Ascending aorta (tissue), 2 donors: ENCODE data around the gene ARHGAP18. TPM values are rescaled to one million over a fixed set of nuclear protein-coding genes. Genes with fewer than 3 reads are reported as not detected.

Experiments
- DNase-seq, 2 donors: peaks; one replicate each; pipeline ENCODE4 v3.0.0-alpha.2; 2019; ENCODE audit warnings: low spot score in 2 of 2
- H3K27ac ChIP-seq, 2 donors: fragments of 200-600 bp; sonication (generic); one replicate each; pipeline ENCODE4 v1.5.1; 2016 to 2017; ENCODE audit warnings: mild to moderate bottlenecking in 1 of 2
- H3K27me3 ChIP-seq: fragments of 200-600 bp; sonication (generic); one replicate; pipeline ENCODE4 v1.5.1; 2017
- H3K36me3 ChIP-seq, 2 donors: fragments of 200-600 bp; sonication (generic); one replicate each; pipeline ENCODE4 v1.5.1; 2016
- H3K4me1 ChIP-seq, 2 donors: fragments of 200-600 bp; sonication (generic); one replicate each; pipeline ENCODE4 v1.5.1; 2016 to 2017; ENCODE audit warnings: mild to moderate bottlenecking in 1 of 2
- H3K4me3 ChIP-seq, 2 donors: fragments of 200-600 bp; sonication (generic); one replicate each; pipeline ENCODE4 v1.5.1; 2016 to 2017; ENCODE audit warnings: mild to moderate bottlenecking in 1 of 2
- H3K9me3 ChIP-seq, 2 donors: fragments of 200-600 bp; sonication (generic); one replicate each; pipeline ENCODE4 v1.5.1; 2016
- intact Hi-C: fragments of 100-400 bp; cut with DNase I; formaldehyde crosslinking; loops from one replicate; pipeline ENCODE4 v1.15.1; 2023
- total RNA-seq: library from RNA; depleted of rRNA; stranded (reverse); fragments of >200 nt; gene quantifications from one replicate; pipeline ENCODE4 v1.1.0, GENCODE V29; 2016
- TF ChIP-seq, protein P1 (sequence below), 3 experiments: fragments of 200-600 bp in 2 of 3; fragments of 450-650 bp in 1 of 3; sonication (generic) in 2 of 3; IDR thresholded peaks; one replicate each; pipeline ENCODE4 v1.5.1; 2016 to 2019; ENCODE audit warnings: antibody characterized with exemption in 3 of 3, mild to moderate bottlenecking in 1 of 3, moderate library complexity in 1 of 3

The ARHGAP18 gene
- total RNA-seq, 1 donor from 2014 or later: 10.7 TPM

DNA sequence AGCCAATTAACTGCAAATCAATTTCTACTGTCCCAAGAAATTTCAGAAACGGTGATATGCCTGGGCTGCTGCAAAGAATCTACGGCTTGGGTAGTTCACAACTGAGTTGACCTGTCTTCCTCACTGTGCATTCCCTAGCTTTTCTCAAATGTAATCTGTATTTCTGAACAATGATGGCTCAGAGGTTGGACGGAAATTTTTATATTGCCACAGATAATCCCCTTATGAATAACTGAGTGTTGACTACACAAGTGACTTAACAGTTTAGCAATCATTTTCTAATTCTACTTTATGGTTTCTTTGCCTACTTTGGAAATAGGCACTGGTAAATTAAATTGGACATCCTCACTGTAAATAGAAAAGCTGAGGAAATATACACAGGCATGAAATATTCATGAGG lies 94.5 kb downstream of the ARHGAP18 start:
- intact Hi-C loops: no loop called here
- DNase-seq: no peak
- H3K9me3 ChIP-seq: no peaks in the 10 kb centered on the region
- H3K36me3 ChIP-seq: no peaks in the 10 kb centered on the region
- H3K4me3 ChIP-seq: no peak overlapping the region
- no peak overlapping the region for H3K27ac ChIP-seq
- H3K4me1 ChIP-seq: no peaks in the 10 kb centered on the region
- TF ChIP-seq, protein P1, sequence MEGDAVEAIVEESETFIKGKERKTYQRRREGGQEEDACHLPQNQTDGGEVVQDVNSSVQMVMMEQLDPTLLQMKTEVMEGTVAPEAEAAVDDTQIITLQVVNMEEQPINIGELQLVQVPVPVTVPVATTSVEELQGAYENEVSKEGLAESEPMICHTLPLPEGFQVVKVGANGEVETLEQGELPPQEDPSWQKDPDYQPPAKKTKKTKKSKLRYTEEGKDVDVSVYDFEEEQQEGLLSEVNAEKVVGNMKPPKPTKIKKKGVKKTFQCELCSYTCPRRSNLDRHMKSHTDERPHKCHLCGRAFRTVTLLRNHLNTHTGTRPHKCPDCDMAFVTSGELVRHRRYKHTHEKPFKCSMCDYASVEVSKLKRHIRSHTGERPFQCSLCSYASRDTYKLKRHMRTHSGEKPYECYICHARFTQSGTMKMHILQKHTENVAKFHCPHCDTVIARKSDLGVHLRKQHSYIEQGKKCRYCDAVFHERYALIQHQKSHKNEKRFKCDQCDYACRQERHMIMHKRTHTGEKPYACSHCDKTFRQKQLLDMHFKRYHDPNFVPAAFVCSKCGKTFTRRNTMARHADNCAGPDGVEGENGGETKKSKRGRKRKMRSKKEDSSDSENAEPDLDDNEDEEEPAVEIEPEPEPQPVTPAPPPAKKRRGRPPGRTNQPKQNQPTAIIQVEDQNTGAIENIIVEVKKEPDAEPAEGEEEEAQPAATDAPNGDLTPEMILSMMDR (IDR thresholded peaks at IDR 0.05): no peak
- no peaks in the 10 kb centered on the region for H3K27me3 ChIP-seq

DNA sequence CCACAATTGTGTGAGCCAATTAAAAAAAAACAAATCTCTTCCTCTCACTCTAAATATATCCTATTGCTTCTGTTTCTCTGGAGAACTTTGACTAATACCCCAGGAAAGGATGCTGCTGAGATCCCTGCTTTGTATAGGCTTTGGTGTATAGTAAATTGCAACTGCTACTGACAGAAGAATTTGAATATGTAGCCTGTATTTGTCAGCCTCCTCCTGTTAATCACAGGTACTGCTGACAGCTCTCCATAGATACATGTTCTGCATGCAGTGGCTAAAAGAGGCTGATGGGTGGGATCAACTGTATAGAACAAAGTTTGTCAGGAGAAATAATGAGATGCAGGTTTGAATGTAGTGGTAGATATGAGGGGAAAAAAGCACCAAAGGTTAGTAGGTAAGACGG lies 95.0 kb downstream of the ARHGAP18 start:
- Histone ChIP-seq H3K27ac (no peak overlapping the region), H3K4me3 (no peak overlapping the region), H3K4me1 (no peaks in the 10 kb centered on the region), H3K9me3 (no peaks in the 10 kb centered on the region), H3K27me3 (no peaks in the 10 kb centered on the region), H3K36me3 (no peaks in the 10 kb centered on the region)
- TF ChIP-seq, protein P1 (IDR thresholded peaks at IDR 0.05): no peak
- DNase-seq: no peak
- intact Hi-C loops: no loop called here

DNA sequence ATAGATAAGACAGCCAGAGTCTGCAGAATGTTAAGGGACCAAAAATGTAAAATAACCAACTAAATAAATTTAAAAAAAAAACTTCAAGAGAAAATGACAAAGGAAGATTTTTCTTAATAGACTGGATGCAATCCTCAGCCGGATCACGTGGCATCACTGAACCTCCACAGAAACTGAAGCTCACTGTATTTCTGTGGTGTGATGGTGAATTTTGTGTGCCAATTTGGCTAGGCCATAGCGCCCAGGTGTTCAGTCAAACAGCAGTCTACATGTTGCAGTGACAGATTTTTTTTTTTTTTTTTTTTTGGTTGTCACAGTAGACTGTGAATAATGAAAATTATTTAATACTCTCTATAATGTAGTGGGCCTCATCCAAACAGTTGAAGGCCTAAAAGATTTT lies 95.5 kb downstream of the ARHGAP18 start:
- no peak overlapping the region for H3K27ac ChIP-seq
- intact Hi-C loops: no loop called here
- no peaks in the 10 kb centered on the region for H3K27me3 ChIP-seq
- no peaks in the 10 kb centered on the region for H3K9me3 ChIP-seq
- no peak overlapping the region for H3K4me3 ChIP-seq
- H3K36me3 ChIP-seq: no peaks in the 10 kb centered on the region
- no peaks in the 10 kb centered on the region for H3K4me1 ChIP-seq
- TF ChIP-seq, protein P1 (IDR thresholded peaks at IDR 0.05): no peak
- DNase-seq: no peak

DNA sequence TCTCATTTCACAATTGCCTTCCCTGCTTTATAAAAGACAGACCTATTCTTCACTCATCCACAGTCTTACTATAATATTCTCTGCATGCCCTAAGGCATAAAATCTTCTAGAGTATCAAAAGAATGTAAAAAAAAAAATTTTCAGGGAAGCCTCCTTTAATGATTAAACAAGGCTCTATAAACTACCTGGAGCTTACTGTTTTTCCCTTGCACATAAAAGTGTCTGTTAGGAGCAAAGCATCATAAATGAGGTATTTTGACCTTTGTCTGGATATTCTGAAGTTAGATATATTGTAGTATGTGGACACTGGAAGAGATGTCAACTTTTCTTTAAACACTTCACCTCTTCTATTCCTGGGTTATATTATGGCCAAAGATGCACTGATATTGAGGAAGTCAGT lies 97.5 kb downstream of the ARHGAP18 start:
- H3K9me3 ChIP-seq: no peaks in the 10 kb centered on the region
- intact Hi-C loops: no loop called here
- no peak overlapping the region for H3K27ac ChIP-seq
- no peaks in the 10 kb centered on the region for H3K27me3 ChIP-seq
- no peaks in the 10 kb centered on the region for H3K4me1 ChIP-seq
- TF ChIP-seq, protein P1 (IDR thresholded peaks at IDR 0.05): no peak
- no peak for DNase-seq
- no peaks in the 10 kb centered on the region for H3K36me3 ChIP-seq
- no peak overlapping the region for H3K4me3 ChIP-seq

DNA sequence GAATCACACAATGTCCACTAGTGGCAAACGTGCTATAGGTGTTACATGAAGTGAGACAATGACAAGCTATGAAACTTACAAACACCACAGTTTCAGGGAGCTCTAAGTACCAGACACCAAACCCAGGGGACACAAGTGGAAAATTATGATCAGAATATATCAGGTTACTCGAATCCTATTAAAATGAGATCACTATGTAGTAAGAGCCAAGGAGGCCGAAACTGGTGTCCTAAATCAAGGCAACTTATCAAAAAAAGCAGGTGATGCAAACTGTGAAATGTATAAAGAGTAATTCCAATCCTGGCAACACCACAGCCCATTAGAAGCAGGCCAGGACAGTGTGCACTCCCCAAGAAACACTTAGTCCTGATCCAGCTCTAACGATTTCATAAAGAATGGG lies 100.3 kb downstream of the ARHGAP18 start:
- no peak overlapping the region for H3K27ac ChIP-seq
- no peaks in the 10 kb centered on the region for H3K9me3 ChIP-seq
- H3K36me3 ChIP-seq: no peaks in the 10 kb centered on the region
- intact Hi-C loops: no loop called here
- no peak for DNase-seq
- TF ChIP-seq, protein P1 (IDR thresholded peaks at IDR 0.05): no peak
- H3K4me3 ChIP-seq: no peak overlapping the region
- H3K4me1 ChIP-seq: no peaks in the 10 kb centered on the region
- H3K27me3 ChIP-seq: no peaks in the 10 kb centered on the region

DNA sequence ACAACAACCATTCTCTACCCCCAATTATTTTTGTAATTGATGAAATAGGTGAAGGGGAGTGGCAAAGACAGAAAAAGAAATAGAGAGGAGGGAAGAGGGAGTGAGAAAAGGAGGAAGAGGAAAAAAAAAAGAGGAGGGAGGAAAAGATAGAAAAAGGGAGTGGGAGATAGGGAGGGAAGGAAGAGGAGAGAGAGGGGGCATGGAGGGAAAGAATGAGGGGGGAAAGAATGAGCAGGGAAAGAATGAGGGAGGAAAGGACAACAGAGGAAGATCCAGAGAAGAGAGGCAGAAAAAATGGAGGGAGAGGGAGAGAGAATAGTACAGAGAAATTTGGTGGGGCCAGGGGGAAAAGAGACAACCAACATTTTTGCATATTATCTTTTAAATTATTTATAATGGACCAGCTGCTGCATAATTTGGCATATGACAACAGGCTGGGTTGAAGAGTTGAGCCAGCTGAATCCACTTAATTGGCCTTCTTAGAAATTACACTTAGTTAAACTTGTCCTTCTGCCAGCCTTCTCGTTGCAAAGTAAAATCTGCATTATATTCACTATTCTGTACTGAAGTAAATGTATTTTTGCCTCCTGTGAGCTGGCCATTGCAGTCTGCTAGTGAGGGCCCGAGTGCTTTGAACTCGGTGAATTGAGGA lies 101.0 kb downstream of the ARHGAP18 start:
- no peaks in the 10 kb centered on the region for H3K9me3 ChIP-seq
- no peaks in the 10 kb centered on the region for H3K4me1 ChIP-seq
- TF ChIP-seq, protein P1 (IDR thresholded peaks at IDR 0.05): no peak
- H3K36me3 ChIP-seq: no peaks in the 10 kb centered on the region
- no peak for DNase-seq
- H3K27ac ChIP-seq: no peak overlapping the region
- intact Hi-C loops: no loop called here
- no peaks in the 10 kb centered on the region for H3K27me3 ChIP-seq
- H3K4me3 ChIP-seq: no peak overlapping the region
